ENCODE measurements around the gene SLC15A3.

SLC15A3 gene

GRCh38 chr11:60951904-60952741 is at the start of gene SLC15A3:
Gene SLC15A3 (minus strand): TSS chr11:60952176. CDS start chr11:60951551, 625 bp downstream.
- DNase-seq: no peak

- no peak for DNase-seq
These were observed 48.5 kb upstream of the SLC15A3 start for GRCh38 chr11:61000426-61000825.

GRCh38 chr11:60996381-60997138 is 44.6 kb upstream of the SLC15A3 start:
- DNase-seq: no peak

GRCh38 chr11:60995798-60996197 is 43.8 kb upstream of the SLC15A3 start:
- DNase-seq: no peak

- DNase-seq: no peak
These were observed 42.6 kb upstream of the SLC15A3 start for GRCh38 chr11:60994541-60995080.

- no peak for DNase-seq
These were observed 41.6 kb upstream of the SLC15A3 start for GRCh38 chr11:60993615-60994014.

GRCh38 chr11:60992842-60993409 is 41.0 kb upstream of the SLC15A3 start:
- no peak for DNase-seq

- DNase-seq: no peak
These were observed 39.5 kb upstream of the SLC15A3 start for GRCh38 chr11:60991457-60991856.

GRCh38 chr11:60989093-60989650 is 37.2 kb upstream of the SLC15A3 start:
- DNase-seq: no peak

GRCh38 chr11:60988658-60989057 is 36.7 kb upstream of the SLC15A3 start:
- DNase-seq: no peak

- DNase-seq: no peak
These were observed 35.8 kb upstream of the SLC15A3 start for GRCh38 chr11:60987577-60988277.

GRCh38 chr11:60985991-60986915 is 34.3 kb upstream of the SLC15A3 start:
- DNase-seq: no peak

- no peak for DNase-seq
These were observed 33.5 kb upstream of the SLC15A3 start for GRCh38 chr11:60985501-60985900.

- no peak for DNase-seq
These were observed 32.7 kb upstream of the SLC15A3 start for GRCh38 chr11:60984636-60985035.

- no peak for DNase-seq
These were observed 32.2 kb upstream of the SLC15A3 start for GRCh38 chr11:60984149-60984548.

GRCh38 chr11:60982184-60982583 is 30.2 kb upstream of the SLC15A3 start:
- DNase-seq: no peak

GRCh38 chr11:60981515-60981914 is 29.5 kb upstream of the SLC15A3 start:
- DNase-seq: no peak

GRCh38 chr11:60978546-60979380 is 26.8 kb upstream of the SLC15A3 start:
- no peak for DNase-seq

- no peak for DNase-seq
These were observed 25.9 kb upstream of the SLC15A3 start for GRCh38 chr11:60977836-60978235.

GRCh38 chr11:60977224-60977623 is 25.2 kb upstream of the SLC15A3 start:
- DNase-seq: no peak
